Measurements from ENCODE around the gene LHPP.
A peak's percentile ranks its signal among the peaks of the same experiment; 100 is the strongest.

LHPP gene

GRCh38 chr10:124653811-124654651, 192.4 kb downstream of the LHPP start:
- TF ChIP-seq, protein P1, sequence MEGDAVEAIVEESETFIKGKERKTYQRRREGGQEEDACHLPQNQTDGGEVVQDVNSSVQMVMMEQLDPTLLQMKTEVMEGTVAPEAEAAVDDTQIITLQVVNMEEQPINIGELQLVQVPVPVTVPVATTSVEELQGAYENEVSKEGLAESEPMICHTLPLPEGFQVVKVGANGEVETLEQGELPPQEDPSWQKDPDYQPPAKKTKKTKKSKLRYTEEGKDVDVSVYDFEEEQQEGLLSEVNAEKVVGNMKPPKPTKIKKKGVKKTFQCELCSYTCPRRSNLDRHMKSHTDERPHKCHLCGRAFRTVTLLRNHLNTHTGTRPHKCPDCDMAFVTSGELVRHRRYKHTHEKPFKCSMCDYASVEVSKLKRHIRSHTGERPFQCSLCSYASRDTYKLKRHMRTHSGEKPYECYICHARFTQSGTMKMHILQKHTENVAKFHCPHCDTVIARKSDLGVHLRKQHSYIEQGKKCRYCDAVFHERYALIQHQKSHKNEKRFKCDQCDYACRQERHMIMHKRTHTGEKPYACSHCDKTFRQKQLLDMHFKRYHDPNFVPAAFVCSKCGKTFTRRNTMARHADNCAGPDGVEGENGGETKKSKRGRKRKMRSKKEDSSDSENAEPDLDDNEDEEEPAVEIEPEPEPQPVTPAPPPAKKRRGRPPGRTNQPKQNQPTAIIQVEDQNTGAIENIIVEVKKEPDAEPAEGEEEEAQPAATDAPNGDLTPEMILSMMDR (IDR thresholded peaks at IDR 0.05; ENCODE audit: insufficient read depth, low read depth, low read length, missing control alignments): no peak
- DNase-seq (ENCODE audit: low read depth): peak; percentile 86
- H3K4me3 ChIP-seq (ENCODE audit: low read length): no peak overlapping the region

- TF ChIP-seq, protein P1 (IDR thresholded peaks at IDR 0.05; ENCODE audit: insufficient read depth, low read depth, low read length, missing control alignments): no peak
- H3K4me3 ChIP-seq (ENCODE audit: low read length): no peak overlapping the region
- DNase-seq (ENCODE audit: low read depth): peak; percentile 93
These were observed 193.1 kb downstream of the LHPP start for GRCh38 chr10:124654686-124655085.

- TF ChIP-seq, protein P1 (IDR thresholded peaks at IDR 0.05; ENCODE audit: insufficient read depth, low read depth, low read length, missing control alignments): no peak
- H3K4me3 ChIP-seq (ENCODE audit: low read length): no peak overlapping the region
- no peak for DNase-seq (ENCODE audit: low read depth)
These were observed 193.8 kb downstream of the LHPP start for GRCh38 chr10:124655191-124656112.

DNA sequence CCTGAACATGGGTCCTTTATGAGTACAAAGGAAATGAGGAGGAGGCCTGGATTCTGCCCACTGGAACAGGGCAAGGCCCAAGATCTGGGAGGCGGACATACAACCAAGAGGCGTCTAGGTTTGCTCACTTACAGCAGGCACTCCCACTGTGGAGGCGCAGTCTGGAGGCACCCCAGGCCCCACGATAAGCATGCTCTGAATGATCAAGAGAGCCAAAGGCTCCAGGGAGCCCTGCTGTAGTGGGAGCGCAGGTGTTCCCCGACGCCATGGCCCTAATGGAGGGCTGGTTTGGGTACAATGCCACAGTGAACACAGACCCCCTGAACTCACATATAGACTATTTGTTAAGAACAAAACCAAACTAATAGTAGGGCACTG, 194.5 kb downstream of the LHPP start:
- TF ChIP-seq, protein P1 (IDR thresholded peaks at IDR 0.05; ENCODE audit: insufficient read depth, low read depth, low read length, missing control alignments): no peak
- no peak overlapping the region for H3K4me3 ChIP-seq (ENCODE audit: low read length)
- DNase-seq (ENCODE audit: low read depth): no peak

DNA sequence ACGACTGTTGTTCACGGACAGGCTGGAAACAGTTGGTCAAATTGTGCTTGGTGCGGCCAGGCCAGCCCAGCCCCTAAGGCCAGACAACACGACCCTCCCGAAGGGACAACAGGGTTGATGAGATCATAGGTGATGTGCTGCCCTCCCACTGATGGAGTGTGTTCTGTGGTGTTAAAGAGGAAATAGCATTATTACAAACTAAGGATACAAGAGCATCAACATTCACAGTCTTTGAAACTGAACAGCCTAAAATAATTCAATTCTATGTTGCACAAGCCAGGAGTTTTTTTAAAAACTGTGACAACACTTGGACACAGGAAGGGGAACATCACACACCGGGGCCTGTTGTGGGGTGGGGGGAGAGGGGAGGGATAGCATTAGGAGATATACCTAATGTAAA, 194.9 kb downstream of the LHPP start:
- no peak overlapping the region for H3K4me3 ChIP-seq (ENCODE audit: low read length)
- TF ChIP-seq, protein P1 (IDR thresholded peaks at IDR 0.05; ENCODE audit: insufficient read depth, low read depth, low read length, missing control alignments): no peak
- no peak for DNase-seq (ENCODE audit: low read depth)

DNA sequence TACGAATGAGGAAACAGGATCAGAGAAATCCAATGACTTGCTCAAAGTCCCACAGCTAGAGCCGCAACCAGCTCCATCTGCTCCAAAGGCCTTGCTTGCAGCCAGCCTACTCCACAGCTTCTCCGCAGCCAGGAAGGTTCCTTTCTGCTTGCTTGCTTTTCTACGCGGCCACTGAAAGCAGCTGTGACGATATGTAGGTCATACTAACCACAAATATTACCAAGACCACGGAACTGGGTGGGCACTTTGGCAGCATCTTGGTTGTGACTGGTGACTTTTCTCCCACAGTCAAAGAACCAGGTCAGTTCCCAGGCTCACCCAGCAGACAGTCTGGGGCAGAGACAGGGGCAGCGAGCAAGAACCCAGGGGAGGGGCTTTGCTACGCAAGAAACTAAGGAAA, 196.2 kb downstream of the LHPP start:
- TF ChIP-seq, protein P1 (IDR thresholded peaks at IDR 0.05; ENCODE audit: insufficient read depth, low read depth, low read length, missing control alignments): no peak
- DNase-seq (ENCODE audit: low read depth): no peak
- no peak overlapping the region for H3K4me3 ChIP-seq (ENCODE audit: low read length)
